H54 (cell line): ENCODE data around the gene SUGCT.

Source experiments
- DNase-seq: peaks from one replicate; pipeline ENCODE4 v3.0.0; 2011; ENCODE audit warnings: low spot score, mixed read lengths; ENCODE audit not compliant: insufficient read length
- FAIRE-seq: peaks from 3 replicates; lab custom pipeline; 2011; peaks lifted over from hg19 to GRCh38; lab: Jason Lieb, UNC
- POLR2A ChIP-seq: IDR thresholded peaks from 2 replicates; pipeline ENCODE4 v1.6.1; 2011; ENCODE audit warnings: low read depth, mild to moderate bottlenecking, low read length

SUGCT gene

DNA sequence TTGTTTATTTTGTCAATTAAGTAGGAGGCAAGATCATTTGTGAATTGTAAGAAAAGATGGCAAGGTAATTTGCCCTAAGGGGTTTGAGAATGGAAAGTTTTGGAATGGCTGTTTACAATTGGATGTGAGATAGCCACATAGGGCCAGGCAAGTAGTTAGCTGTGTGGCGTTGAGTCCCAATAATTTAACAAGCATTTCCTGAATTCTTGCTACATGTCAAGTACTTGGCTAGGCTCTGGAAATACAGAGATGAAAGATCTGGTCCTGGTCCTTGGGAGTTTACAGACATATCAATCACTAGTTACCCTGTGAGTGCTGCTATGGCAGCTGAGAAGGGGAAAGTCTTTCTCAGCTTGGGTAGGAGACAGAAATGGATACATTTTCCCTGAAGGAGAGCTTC, 401.6 kb downstream of the SUGCT start:
- no peak for TF ChIP-seq POLR2A
- DNase-seq, result no peak
- FAIRE-seq, result no peak

DNA sequence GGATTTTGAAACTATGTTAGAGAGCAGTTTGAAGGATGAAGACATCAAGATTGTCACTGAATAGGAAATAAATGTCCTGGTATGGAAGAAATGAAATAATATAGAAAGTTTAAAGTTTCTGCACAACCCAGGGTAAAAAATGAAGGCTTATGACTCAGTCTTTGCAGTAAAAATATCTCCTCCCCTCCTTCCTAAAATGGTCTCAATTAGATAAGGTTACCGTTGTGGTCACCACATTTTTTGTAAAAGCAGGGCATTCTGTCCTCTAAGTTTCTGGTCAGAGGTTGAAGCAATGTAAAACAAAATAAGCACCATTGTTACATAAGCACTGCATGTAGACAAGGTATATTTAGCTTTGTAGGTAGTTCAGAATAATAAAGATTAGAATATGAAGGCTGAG, 403.5 kb downstream of the SUGCT start:
- FAIRE-seq, result no peak
- DNase-seq, result no peak
- TF ChIP-seq POLR2A, result no peak

GRCh38 chr7:40541336-40541735, 406.5 kb downstream of the SUGCT start:
- no peak for DNase-seq
- TF ChIP-seq POLR2A, result no peak
- no peak for FAIRE-seq

DNA sequence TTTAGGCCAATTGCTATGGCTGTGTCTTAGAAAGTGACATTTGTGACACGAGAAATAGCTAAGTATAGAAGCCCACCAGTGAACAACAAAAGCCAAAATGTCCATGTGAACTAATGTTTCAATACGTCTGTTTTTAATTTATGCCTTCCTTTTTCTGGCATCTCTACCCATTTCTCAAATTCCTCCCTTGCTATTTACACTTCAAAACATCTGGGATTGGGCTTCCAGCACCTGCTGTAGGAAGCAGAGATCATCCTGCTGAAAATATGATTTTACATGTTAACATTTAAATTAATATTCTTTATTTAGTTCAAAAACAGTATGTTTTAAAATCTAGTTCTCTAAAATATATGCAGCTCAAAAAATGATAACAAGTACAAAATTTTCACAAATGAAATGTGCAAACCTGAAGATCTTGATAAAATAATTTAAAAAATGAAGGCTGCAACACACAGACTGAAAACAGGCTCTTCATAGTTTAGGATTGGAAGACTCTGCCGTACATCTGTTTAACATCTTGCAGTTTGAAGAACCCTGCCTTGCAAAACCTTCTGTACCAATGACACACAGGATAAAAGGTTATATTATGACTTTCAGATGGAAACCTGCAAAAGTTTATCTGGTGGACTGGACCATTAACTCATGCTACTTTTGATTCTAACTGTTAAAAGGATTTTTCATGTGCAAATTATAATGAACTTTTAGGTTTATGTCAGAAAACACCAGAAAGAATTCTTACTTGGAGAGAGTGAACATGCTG, 408.4 kb downstream of the SUGCT start:
- no peak for DNase-seq
- no peak for FAIRE-seq
- TF ChIP-seq POLR2A, result no peak

GRCh38 chr7:40544221-40544723, 409.5 kb downstream of the SUGCT start:
- FAIRE-seq (no peak), DNase-seq (no peak)
- TF ChIP-seq POLR2A, result no peak

- FAIRE-seq, result no peak
These were observed 410.1 kb downstream of the SUGCT start for GRCh38 chr7:40544871-40545303.

GRCh38 chr7:40545739-40546138, 410.9 kb downstream of the SUGCT start:
- DNase-seq (no peak), FAIRE-seq (peak; percentile 6)
- no peak for TF ChIP-seq POLR2A

More at GRCh38 chr7:40544871-40545303, 410.1 kb downstream of the SUGCT start:
- no peak for TF ChIP-seq POLR2A
- DNase-seq, result no peak

GRCh38 chr7:40546616-40547501, 412.1 kb downstream of the SUGCT start:
- no peak for TF ChIP-seq POLR2A
- DNase-seq, result no peak
- no peak for FAIRE-seq

DNA sequence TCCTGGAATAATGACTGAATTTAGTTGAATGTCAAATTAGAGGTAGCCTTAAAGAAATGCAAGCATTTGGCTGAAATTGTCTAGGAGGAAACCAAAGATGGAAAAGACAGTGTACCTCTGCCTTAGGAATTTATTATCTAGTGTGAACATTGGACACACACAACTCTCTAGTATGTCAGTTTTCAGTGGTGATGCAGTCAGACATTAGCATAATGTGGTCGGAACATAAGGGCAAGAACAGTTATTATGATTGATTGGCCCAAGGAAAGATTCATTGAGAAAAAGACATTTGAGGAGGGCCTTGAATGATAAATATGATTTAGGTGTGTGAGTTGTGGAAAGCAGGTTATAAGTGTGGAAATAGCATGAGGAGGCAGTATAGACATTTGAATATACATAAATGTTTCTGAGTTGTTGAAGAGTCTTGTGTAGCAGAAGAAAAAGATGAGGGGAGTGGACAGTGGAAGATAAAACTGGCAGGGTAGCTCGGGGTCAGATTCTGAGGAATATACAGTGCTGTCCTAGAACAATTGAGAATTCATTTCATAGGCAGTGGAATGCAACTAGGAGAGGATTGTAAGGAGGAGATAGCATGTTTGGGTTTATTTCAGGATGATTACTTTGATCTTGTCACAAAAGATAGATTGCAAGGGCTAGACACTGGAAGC, 414.7 kb downstream of the SUGCT start:
- TF ChIP-seq POLR2A, result no peak
- FAIRE-seq (no peak), DNase-seq (no peak)

GRCh38 chr7:40551685-40552576, 417.1 kb downstream of the SUGCT start:
- no peak for TF ChIP-seq POLR2A

GRCh38 chr7:40560672-40561071, 425.9 kb downstream of the SUGCT start:
- TF ChIP-seq POLR2A, result no peak
- DNase-seq (no peak), FAIRE-seq (no peak)

More at GRCh38 chr7:40551685-40552576, 417.1 kb downstream of the SUGCT start:
- FAIRE-seq (peak; percentile 84), DNase-seq (peak; percentile 21)

DNA sequence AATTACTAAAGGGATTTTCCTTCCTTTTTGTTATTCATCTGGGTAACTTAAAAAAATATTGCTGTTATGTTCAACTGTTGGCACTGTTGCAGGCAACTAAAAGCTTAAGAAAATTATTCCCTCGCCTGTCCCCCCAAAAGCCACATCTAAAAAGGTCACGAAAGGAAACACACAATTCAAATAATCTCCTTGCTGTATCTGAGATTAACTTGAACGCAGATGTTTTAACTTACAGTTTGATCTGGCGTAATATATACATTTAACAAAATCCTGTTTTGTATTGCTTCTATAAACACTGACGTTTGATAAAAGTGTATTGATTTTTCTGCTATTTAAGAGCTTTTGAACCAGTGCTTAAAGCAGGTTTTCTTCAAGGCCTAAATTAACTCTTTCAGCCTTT, 432.1 kb downstream of the SUGCT start:
- FAIRE-seq (no peak), DNase-seq (no peak)
- no peak for TF ChIP-seq POLR2A

DNA sequence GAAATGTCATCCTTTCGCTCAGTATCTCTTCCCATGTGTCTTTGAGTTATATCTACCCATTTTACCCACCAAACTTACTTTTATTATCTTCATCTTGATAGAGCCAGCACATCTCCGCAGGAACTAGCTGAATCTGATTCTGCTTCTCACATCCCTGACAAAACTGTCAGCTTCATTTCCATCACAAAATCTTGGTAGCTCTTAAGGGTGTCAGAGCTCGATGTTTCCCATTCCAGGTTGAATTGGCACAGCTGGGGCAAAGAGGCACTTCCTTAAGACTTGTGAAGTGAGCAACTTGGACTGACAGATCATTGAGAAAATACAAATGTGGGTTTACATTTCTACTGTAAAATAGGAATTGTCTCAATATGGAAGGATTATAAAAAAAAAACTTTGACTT, 434.5 kb downstream of the SUGCT start:
- FAIRE-seq (no peak), DNase-seq (no peak)
- TF ChIP-seq POLR2A, result no peak
